Measurements from ENCODE around the gene UGDH.
"Not testable (repeated sequence)": the region's sequence is repeated elsewhere in the genome, so short reads cannot be mapped to it uniquely, and the experiment has no call there.

The UGDH gene

DNA sequence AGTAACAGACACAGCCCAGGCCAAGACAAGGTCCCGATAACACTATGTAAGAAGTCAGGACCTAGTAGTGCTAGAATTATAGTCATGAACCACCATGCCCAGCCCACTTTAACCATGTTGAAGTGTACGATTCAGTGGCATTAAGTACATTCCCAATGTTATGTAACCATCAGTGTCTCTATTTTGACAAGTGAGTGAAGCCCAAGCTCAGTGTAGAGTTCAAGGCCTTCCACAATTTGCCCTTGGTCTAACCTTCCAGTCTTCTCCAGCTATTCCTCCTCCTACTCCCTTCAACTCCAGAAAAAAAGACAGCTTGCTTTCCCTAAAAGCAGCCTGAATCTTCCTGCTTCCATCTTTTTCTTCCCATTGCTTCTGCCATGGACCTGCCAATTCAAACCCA, 36.9 kb downstream of the UGDH start:
- no peak for DNase-seq

DNA sequence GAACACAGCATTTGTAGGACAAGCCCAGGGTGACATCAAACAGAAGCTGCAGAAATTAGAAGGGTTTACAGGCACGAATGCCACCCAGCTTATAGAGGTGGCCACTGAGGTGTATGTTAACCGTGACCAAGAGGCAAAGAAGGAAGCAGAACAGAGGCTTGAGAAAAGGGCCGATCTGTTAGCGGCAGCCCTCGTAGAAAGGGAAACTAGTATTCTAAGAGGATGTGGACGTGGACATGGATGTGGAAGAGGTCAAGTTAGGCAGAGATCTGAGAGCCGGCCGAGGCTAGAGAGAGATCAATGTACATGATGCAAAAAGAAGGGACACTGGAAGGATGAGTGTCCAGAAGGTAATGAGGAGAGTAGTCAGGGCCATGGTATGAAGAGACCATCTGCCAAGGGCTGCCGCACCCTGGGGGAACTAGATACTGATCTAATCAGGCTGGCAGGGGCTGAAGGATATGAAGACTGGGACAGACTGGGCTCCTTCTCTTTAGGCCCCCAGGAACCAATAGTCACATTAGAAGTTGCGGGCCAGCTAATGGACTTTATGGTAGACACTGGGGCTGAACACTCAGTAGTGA, 40.9 kb downstream of the UGDH start:
- peak; percentile 24 to 44 (median 27) for DNase-seq

DNA sequence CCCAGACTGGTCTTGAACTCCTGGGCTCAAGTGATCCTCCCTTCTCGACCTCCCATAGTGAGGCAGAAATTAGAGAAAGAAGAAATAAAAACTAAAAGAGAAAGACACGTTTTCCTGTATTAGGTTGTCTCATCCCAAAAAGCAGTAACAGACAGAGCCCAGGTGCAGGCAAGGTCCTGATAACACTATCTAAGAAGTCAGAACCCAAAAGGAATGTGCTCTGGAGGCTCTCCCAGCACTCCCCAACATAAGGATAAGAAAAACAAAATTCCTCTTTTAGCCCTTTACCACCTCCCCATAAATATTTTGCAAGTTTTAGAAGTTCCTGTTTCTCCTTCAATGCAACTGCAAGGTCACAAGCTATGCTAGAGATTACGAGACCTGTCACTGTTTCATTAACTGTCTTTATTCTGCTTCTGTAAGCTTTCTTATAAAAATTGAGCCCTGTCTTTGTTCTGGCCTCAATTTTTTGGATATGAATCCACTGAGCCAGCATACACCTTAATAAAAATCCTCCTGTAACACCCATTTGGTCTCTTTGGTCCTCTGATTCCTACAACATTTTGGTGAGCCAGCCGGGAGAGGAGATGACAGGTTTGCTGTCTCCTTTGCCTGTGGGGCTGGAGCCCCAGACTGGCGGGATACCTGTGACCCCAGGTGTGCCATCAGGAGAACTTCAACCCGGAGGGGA, 42.5 kb downstream of the UGDH start:
- DNase-seq: peak; percentile 43 to 74 (median 63)

DNA sequence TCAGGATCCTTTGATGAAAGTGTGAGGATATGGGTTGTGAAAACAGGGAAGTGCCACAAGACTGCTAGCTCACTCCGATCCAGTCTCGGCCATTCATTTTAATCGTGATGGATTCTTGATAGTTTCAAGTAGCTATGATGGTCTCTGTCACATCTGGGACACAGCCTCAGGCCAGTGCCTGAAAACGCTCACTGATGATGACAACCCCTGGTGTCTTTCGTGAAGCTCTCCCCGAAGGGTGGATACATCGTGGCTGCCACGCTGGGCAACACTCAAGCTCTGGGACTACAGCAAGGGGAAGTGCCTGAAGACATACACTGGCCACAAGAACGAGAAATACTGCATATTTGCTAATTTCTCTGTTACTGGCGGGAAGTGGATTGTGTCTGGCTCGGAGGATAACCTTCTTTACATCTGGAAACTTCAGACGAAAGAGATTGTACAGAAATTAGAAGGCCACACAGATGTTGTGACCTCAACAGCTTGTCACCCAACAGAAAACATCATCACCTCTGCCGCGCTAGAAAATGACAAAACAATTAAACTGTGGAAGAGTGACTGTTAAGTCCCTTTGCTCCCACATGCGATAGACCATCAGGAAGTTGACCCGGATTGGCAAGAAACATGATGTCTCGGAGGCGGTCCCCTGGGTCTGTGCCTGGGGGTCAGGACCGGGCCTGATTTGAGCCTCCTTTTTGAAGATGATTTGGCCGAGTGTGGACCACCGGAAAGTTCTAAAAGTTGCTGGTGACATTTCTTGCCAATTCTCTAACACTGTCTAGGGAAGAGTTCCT, 46.1 kb downstream of the UGDH start:
- DNase-seq: peak; percentile 35 to 47 (median 44)

DNA sequence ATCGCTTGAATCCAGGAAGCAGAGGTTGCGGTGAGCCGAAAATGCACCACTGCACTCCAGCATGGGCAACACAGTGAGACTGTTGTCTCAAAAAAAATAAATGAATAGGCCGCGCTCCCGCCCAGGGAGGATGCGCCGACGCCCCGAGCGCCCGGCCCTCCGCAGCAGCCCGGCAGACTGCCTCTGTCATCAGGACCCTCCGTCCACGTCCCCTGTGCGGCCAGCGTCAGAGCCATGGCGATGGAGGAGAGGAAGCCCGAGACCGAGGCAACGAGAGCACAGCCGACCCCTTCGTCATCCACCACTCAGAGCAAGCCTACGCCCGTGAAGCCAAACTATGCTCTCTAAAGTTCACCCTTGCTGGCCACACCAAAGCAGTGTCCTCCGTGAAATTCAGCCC, 47.0 kb downstream of the UGDH start:
- DNase-seq: no peak

DNA sequence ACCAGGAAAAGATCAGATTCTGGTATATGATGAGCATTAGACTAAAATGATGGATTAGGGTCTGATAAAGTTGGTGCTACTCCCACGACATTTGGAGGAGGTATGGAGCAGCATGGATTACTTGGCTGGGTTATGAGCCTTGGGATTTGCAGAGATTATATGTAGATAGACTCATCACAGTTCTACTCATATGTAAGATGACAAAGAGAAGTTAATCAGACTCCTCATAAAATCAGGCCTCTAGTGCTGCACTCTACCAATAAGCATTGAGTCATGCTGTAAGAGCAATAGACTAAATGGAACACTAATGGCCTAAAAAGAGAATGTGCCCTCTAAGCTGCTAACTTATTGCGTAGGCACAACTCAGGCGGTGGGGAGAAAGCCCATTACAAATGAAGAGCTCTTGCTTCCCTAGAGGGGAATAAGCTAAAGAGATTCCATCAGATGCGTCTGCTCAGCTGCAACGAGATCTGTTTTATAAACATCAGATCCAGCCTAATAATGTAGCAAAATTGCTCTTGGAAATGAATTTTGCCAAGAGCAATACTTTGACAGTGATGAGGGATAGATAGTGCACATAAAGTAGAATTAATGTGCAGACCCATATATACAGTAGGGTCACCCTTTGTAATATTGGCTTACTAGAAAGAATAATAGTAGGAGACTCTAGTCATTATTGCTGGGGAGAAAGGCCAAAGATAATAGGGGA, 50.9 kb downstream of the UGDH start:
- DNase-seq: no peak

DNA sequence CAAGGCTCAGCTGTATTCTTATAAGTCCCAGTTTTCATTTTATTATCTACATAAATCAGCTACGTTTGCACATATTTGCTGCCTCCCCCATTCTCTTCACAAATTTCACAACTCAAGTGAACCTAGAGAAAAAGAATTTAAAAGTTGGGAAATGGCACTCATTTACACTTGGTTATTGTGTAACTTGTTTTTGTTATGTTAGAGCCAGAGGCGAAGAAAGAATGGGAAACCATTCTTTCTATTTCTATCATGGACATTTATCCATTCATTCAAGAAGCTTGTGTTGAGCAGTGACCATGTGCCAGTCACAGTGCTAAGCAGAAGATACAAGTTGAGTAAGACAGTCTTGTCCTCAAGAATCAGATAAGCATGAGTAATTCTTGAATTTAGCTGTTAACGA, 54.8 kb downstream of the UGDH start:
- DNase-seq: no peak

DNA sequence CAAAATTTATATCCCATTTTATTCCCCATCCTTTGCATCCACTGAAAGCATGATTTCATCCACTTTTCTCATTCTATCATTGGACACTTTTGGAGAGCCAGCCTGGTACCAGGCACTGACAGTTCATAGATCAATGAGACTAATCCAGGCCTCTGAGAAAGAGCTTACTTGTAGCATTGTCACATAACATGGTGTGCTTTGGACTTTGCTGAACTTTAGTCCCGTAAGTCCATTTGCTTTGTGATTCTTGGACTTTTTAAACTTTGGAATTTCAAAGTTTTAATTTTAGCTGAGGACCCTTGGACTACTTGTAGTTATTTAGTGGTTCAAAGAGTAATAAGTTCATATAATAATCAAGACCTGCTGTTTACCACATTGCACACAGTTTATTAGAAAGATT, 56.8 kb downstream of the UGDH start:
- no peak for DNase-seq

DNA sequence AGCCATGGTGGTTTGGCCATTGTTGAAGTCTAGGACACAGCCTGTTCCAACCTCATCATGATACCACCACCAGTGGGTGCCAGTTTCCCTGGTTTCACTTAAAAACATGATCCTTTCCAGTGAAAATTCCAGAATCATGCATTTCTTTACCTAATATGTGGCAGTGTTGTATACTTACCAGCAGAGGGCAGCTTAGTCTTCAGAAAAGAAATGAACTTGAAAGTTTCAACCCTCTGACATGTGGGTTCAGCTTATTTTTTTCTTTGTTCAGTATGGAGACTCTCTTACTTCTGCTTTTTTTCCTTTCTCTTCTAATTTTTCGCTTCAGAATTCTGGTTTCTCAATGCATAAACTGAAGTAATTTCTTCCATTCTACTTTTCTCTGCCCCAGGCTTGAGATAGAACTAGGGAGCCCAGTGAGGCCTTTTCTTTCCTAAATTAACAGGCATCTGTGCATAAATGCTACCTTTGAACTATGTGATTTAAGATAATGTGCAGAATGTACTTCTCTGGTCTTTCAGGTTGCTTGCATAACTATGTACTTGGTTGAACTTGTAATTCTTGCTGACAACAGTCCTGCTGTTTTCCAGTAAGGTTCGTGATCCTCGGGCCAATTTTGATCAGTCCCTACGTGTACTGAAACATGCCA, 57.7 kb downstream of the UGDH start:
- DNase-seq: peak; percentile 75 to 93 (median 92)

DNA sequence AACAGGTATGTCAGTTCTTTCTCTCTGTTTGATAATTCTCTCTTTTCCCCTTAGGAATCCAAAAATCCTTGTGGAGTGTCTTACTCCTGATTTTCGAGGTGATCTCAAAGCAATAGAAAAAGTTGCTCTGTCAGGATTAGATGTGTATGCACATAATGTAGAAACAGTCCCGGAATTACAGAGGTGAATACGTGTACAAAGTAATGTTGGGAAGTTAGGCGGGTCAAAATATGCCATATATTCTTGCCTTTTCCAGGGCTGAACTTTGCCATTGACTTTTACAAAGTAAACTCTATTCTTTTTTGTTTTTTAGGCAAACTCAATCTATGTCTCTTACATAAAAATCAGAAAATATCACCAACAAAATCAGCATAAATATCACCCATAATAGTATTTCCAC, 59.8 kb downstream of the UGDH start:
- no peak for DNase-seq

DNA sequence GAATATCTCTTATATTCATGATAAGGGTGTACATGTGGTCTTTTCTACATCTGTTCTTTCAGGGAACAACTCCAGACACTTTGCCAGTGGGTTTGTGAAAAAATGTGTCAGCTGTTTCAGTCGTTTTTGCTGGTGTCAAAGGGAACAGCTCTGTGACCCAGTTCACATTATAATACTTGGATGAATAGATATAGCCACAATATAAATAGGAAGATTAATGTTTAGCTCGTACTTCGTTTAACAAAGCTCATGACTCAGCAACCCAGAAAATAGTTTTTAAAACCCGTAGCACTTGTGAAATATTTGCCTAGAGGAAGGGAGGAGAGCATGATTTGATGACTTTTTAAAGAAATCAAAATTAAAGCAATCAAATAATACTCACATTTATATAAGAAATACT, 60.5 kb downstream of the UGDH start:
- DNase-seq: no peak

DNA sequence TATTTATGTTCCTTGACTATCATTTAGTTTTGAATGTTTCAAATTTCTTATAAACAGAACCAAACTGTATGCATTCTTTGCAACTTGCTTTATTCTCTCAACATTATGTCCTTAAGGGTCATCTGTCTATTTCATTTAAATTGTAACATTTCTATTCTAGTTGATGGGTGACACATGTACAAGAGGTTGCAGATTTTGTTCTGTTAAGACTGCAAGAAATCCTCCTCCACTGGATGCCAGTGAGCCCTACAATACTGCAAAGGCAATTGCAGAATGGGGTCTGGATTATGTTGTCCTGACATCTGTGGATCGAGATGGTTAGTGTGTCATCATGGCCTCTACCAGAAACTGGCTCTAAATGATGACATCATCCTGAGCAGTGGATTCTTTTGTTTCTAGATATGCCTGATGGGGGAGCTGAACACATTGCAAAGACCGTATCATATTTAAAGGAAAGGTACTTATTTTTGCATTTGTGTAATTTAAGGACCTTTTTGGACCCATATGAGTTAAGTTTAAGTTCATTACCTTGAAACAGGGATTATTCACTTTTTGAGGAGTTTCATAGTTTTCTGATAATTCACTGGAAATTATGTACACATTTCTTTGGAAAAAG, 62.2 kb downstream of the UGDH start:
- peak; percentile 21 to 48 (median 33) for DNase-seq

DNA sequence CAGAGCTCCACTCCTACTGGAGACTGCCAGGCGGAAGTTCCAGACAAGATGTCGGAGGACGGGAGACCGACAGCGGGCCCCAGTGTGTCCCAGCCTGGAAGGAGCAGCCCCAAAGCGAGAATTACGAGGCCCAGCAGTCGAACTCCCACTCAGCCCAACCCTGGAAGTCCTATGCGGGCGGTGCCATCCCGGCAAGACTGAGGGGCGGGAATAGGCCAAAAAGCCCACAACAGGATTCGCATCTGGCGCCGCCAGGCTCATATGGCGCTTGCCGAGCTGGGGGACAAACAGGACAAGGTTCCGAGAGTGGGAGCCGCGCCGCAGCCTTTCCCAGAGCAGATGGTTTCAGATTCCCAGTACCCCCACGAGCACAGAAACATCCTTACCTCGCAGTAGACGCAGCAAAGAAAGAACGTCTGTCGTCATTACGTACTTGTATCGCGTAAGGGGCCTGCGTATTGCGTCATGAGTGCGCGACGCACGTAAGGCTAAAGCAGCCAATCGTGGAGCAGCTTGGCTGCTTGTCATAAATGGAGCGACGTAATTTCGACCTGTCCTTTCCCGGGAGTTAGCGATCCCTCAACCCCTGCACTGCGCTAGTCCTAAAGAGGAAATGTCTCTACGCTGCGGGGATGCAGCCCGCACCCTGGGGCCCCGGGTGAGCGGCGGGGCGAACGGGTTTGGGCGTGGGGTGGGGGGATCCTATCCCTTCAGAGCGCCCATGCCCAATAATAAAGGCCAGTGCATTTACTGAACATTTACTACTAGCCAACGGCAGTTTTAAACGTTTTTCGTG, 68.5 kb downstream of the UGDH start, which contains the start of the genes LIAS and RPL9:
Gene LIAS, plus strand, starts transcription at position 552 of the 796 bp plus-strand sequence. Its CDS starts 62 bp downstream, at position 614.
Gene RPL9, minus strand, starts transcription at position 418 of the 796 bp plus-strand sequence. CDS start 483 bp downstream, outside the sequence.
- DNase-seq: peak; percentile 98 to 99 (median 99)

DNA sequence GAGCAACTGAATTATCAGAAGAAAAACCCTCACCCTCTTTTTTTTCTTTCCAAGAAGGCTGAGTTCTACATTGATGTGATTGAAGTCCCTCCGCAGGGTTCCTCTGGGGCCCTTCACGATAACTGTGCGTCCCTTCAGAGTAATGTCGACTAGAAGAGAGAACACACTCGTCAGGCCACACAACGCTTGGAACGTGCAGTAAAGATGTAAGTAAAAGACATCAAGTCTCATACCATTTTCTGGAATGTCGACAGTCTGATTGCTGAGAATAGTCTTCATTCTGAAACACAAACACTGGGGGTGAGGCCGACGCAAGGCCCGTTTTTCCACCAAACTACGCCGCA, 69.1 kb downstream of the UGDH start:
- DNase-seq: not testable (repeated sequence)

DNA sequence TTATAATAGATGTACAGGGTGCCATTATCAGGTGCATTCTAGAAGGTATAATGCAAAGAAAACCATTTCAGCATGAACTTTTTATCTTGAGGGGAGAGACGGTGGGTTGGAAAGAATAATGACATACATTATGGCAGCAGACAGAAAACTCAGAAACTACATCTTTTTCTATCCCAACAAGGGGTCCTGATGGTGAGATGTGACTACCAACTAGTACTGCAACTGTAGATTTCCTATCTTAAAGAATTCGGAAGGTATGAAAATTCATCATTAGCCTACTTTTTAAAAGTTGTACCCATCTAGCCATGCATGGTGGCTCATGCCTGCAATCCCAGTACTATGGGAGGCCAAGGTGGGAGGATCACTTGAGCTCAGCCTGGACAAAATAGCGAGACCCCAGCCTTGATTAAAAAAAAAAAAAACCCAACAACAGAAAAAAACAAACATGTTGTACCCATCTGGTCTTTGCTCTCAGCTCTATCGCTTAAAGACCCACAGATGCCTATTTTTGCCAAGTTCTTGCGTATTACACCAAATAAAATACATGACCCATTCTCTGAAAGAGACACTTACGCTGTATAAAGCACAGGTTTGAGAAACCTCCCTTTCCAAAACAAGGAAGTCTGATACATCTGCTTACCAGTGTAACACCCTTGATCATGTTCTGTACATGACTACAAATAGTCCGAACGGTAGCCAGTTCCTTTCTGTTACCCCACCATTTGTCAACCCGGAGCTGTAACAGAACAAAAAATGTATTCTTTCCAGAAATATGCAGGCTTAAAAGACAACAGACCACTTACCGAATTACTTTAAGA, 70.1 kb downstream of the UGDH start:
- no peak for DNase-seq

DNA sequence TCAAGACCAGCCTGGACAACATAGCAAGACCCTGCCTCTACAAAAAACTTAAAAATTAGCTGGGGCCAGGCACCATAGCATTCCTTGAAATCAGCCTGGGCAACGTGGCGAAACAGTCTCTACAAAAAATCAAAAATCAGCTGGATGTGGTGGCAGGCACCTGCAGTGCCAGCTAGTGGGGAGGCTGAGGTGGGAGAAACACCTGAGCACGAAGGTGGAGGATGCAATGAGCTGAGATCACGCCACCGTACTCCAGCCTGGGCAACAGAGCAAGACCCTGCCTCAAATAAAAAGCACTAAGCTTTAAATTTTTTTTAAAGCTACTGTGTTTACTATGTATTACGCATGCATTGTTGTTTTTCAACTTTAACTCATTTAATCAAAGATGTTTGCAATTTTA, 71.8 kb downstream of the UGDH start:
- no peak for DNase-seq

DNA sequence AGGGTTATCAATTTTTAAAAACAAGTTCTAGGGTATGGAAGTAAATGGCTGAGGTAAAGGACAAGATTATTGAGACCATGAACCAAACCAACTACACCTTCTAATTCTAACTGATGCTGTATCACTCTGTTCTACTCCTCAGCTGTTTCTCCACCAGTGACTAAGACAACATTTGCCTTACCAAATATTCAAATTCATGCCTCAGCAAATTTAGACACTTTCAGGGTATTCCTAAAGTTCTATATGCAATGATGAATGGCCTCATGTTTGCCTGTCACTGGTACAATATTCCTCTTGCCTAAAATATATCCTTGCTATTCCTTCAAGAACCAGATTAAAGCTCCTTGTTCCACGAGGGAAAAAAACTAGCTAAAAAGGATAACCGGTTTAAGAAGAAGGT, 73.5 kb downstream of the UGDH start:
- DNase-seq: no peak

DNA sequence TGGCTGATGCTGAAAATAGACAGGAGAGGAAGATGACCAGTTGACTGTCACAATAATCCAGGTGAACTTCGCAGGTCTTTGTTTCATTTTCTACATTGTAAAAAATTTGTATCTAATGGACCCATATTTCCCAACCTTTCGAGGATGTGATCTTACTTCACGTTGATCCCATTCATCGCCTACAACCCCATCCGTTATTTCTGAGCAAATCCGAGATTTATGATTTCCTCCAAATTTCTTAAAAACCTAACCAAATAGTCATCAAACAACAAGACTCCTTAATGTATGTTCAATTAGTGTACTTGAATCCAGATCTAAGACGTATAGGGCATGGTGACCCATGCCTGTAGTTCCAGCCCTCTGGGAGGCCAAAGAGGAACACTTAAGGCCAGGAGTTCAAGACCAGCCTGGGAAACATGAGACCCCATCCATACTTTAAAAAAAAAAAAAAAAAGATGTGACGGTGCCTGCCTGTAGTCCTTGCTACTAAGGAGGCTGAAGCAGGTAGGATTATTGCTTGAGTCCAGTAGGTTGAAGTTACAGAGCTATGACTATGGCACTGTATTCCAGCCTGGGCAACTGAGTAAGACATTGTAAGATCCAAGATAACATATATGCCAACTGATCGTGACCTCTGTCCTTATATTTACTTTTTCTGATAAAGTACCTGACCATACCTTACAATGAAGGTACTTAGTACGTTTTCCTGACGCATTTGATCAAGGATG, 74.2 kb downstream of the UGDH start:
- DNase-seq: no peak

DNA sequence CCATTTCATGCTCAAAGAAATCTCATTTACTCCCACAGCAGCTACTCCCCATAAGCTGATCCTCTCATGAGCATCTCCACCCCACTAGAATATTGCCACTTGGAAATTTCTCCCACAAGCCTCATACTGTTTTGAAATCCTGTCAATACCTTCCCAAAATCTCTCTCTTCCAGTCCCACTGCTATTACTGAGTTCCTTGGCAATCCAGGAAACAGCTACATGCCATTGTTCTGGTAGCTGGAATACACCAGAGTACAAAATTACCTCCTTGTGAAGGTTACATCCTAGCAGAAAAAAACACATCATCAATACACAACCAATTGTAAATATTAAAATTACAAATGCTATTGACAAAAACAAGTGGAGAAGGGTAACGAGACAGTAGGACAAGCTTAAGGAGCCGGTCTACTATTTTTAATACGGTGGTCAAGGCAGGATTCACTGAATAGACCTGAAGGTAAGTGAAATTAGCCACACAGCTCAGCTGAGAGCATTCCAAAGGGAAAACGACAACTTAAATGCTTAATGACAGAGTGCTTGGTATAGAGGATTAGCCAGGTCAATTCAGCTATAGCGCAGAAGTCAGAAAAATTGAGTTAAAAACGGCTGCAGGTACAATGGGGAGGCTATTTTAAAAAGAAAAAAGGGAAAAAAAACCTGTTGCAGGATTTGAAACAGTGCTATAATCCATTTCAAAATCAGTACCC, 74.9 kb downstream of the UGDH start:
- DNase-seq: no peak

Measured in suppressor macrophage treated with lipopolysaccharide for 1 hour (primary cell).